Testis (tissue), 2 donors: ENCODE results near the gene RAB12.

Experiments
- CTCF ChIP-seq, 3 experiments: fragments of 450-650 bp in 2 of 3; fragments of 200-600 bp in 1 of 3; sonication (generic) in 1 of 3; IDR thresholded peaks; one replicate each; pipeline ENCODE4 v1.5.1; 2016 to 2019; ENCODE audit warnings: antibody characterized with exemption in 3 of 3, mild to moderate bottlenecking in 2 of 3, moderate library complexity in 1 of 3
- POLR2A ChIP-seq: fragments of 450-650 bp; IDR thresholded peaks from one replicate; pipeline ENCODE4 v1.6.1; 2017; ENCODE audit warnings: antibody characterized with exemption, mild to moderate bottlenecking, moderate library complexity

DNA sequence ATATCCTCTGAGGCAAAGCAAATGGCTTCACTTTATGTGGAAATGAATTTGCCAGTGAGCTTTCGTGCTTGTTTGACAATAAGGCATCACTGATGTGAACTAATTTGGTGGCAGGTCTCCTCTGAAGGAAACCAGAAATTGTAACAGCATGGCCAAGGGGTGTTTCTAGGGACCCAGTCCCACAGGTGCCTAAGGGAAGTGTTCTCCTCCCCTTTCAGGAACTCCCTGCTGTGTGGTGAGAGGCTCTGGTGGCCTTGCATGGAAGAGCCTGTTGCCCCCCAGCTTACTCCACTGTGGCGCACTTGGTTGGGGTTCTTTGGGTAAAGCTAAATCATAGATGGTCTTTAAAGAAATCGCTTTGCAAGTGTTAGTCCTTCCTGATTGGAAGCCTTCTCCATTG is 20.4 kb downstream of the RAB12 start:
- TF ChIP-seq POLR2A (no peak), CTCF (IDR thresholded peaks at IDR 0.05) (no peak)
